CMK (cell line): ENCODE measurements around the gene SF3A2.
"Not testable (repeated sequence)": the region's sequence is repeated elsewhere in the genome, so short reads cannot be mapped to it uniquely, and the experiment has no call there.

Experiments used
- DNase-seq: peaks from one replicate; pipeline ENCODE4 v3.0.0-alpha.2; 2010; ENCODE audit warnings: low read depth

The SF3A2 gene, protein sequence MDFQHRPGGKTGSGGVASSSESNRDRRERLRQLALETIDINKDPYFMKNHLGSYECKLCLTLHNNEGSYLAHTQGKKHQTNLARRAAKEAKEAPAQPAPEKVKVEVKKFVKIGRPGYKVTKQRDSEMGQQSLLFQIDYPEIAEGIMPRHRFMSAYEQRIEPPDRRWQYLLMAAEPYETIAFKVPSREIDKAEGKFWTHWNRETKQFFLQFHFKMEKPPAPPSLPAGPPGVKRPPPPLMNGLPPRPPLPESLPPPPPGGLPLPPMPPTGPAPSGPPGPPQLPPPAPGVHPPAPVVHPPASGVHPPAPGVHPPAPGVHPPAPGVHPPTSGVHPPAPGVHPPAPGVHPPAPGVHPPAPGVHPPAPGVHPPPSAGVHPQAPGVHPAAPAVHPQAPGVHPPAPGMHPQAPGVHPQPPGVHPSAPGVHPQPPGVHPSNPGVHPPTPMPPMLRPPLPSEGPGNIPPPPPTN

DNA sequence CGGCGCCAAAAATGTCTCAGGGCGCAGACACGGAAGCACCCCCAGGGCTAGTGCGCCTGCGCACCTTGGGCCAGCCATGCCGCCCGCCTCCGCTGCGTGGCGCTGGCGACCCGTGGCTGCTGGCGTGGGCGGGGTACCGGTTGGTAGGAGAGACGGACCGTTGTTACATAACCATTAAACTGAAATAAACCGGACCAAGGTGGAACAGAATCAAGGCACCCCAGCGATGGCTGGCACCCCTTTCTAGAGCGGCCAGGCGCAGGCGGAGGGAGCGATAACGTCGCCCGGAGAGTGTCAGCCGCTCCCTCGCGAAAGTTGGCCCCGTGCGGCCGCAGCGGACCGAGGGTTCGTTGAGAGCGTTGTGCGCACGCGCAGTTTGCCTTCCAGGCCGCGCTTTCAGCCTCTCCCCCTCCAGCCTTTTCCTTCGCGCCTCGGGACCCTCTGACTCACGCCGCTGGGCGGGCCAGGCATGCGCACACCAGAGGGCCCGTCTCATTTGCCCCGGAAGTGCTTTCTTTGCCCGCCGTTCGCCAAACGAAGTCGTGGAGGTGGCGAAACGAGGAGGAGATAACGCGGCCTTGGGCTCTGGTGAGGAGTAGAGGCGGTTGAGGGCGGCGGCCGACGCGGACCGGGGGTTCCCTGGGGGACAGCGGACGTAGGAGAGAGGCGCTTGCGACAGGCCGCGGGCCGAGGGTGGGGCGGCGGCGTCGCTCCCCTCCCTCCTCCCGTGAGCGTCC is at the start of gene SF3A2, which contains the start of gene PLEKHJ1:
SF3A2 (plus strand) TSS at position 511 of the 737 bp plus-strand sequence. CDS start 6,595 bp downstream, outside the sequence.
PLEKHJ1 (minus strand) TSS at position 16 of the 737 bp plus-strand sequence. CDS start 81 bp downstream, outside the sequence.
- DNase-seq, result peak; percentile 94

DNA sequence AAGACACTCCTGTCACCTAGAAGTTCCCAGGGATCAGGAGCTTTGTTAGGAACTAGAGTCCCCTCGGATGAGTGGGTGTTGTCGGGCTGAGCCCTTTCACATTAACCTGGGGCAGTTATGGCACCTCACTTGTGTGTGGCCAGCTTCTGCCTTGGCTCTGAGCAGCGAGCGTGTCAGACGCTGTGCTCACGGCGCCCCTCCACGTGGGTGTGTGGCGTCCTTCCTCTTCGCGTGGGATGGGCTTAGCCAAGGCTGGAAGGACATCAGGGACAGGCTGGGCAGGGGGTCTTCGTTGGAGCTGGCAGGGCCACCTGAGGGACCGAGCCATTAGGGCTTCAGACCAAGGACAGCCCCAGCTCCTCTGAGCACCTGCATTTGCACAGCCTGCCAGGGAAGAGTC is 49.5 kb upstream of the SF3A2 start:
- no peak for DNase-seq

DNA sequence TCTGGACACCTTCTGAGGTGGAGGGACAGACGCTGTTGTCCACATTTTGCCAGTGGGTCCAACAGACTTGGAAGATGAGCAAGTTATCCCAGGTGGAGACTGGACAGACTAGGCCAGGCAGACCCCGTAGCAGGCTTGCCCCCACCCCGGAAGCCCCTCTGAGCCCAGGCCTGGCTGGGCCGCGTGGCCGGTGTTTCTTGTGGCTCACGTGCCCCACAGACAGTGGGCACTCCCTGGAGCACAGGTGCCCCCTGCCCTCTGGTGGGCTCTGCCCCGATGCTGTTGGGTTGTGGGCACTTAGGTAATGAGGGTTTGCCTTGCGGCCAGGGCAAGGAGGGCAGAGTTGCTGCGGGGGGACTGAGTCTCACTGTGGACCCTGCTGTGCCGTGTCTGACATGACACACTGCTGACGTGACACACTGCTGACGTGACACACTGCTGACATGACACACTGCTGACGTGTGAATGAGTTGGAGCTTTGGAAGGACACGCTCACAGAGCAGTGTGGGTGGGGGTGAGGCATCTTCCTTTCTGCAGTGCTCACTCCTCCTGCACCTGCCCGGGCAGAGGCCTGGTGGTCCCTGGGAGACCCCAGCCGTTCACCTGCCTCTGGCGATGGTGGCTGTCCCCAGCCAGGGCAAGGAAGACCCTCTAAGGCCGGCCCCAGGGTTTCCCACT is 47.8 kb upstream of the SF3A2 start:
- DNase-seq, result no peak

DNA sequence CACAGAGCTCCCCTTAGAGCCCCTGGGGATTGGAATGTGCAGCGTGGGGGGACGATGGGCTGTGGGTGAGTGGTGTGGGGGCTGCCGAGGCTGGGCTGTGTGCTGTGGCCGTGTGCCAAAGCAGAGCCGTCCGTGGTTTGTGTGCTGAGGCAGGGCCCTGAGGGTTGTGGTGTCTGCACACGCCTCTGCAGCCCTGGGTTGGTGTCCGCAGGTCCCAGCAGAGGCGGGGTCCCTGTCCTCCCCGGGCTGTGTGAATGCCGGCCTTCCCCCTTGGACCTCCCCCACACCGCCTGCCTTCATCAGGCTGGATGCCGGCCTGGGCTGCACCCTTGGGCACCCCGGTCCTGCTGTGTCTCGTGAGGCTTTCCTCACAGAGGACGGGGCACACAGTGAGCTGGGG is 46.7 kb upstream of the SF3A2 start:
- DNase-seq, result no peak

DNA sequence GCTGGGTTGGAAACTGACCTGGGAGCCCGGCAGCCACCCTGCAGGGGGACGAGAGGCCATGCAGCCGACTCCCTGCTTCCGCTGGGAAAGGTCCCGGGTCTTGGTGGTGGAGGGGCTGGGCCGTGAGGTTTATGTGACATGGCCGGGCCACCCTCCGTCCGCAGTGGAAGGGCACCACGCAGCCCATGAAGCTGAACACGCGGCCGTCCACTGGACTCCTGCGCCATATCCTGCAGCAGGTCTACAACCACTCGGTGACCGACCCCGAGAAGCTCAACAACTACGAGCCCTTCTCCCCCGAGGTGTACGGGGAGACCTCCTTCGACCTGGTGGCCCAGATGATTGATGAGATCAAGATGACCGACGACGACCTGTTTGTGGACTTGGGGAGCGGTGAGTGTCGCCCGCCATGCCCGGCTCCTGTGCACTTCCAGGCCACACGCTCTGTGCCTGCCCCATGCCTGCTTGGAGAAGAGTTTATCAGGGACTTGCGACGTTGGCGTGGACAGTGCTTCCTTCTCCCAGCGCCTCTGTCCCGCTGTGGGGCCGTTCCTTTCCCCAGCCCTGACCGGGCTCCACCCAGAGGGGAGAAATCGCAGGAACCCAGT is 45.7 kb upstream of the SF3A2 start:
- DNase-seq, result no peak

DNA sequence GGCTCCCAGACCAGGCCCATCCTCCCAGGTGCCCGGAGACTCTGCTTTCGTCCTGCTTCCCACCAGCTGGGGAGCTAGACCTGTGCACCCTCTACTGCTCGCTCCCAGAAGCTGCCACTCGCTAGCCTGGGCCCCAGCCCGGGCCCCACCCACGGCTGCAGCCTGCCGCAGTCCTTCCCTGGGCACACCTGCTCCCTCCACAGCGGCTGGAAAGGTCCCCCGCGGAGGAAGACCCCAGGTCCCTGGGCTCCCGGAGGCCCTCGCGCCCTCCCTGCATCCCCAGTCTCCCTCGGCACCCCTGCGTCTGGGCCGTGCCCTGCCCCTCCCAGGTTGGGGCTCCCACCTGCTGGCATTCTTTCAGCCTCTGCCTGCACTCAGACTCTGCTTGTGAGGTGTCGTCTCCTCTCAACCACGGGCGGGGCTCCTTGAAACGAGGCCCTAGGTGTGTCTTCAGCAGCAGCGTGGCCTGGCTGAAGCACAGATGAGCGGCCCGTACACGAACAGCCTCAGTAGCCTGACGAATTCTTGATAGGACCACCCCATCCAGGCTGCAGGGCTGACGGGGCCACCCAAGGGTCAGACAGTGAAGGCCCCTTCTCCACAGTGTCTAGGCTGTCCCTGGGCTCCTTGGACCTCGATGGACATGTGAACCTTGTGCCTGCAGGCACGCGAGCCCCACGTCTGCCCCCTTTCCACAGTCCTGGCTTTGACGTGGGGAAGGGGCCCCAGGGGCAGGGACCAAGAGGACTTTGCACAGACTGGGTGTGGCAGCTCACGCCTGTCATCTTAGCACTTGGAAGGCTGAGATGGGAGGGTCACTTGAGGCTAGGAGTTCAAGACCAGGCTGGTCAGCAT is 44.9 kb upstream of the SF3A2 start:
- DNase-seq, result no peak

DNA sequence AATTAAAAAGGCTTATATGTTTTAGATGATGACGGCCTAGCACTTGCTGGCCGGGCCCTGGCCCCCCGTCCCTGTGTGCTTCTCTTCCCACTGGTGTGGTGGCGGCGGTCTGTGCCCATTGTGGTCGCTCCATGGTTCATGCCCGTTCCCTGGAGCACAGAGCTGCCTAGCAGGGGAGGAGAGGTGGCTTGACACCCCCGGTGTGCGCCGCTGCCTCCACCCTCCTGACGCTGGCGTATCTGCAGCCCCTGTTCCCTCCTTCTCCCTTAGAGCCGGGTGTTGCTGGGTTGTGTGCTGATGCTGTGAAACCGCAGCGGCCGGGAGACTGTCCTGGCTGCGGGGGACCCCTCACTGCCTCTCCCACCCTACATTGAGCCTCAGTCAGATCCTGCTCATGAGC is 43.8 kb upstream of the SF3A2 start:
- no peak for DNase-seq

DNA sequence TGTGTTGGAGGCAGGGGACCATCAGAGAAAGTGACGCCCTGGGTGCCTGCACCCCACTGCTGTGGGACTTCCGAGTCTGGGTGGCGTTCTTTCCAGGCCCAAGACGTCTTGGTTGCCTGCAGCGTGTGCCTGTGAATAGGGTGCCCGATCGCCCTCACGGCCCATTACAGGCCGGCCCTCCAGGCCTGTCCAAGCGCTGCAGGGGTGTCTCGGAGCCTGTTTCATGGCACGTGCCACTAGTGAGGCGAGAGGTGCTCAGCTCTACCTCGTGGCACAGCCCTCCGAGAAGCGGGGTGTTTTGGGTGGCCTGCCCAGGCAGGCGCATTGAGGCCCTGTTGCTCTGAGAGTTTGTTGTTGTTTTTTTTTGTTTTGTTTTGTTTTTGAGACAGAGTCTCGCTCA is 42.8 kb upstream of the SF3A2 start:
- no peak for DNase-seq

DNA sequence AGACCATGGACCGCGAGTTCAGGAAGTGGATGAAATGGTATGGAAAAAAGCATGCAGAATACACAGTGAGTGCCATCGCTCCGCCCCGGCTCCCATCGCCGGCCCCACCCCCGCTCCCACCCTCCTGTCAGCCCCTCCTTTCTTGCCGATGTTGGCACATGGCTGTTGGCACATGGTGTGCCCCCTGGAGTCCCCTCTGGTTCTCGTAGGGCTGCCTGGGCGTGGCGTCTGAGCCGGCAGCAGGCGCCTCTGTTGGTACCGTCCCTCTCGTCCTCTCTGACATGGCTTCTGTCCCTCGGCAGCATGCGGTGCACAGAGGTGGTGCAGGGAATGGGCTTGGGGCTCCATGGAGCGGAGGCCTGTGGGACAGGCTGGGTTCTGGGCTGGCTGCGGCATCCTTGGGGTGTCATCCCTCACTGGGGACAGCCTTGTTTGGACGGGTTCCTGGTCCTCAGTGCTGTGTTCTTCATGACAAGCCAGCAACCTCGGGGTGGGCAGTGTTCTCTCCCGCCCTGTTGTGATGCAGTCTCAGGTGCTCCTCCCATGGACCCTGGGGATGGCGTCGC is 42.0 kb upstream of the SF3A2 start:
- DNase-seq, result no peak

DNA sequence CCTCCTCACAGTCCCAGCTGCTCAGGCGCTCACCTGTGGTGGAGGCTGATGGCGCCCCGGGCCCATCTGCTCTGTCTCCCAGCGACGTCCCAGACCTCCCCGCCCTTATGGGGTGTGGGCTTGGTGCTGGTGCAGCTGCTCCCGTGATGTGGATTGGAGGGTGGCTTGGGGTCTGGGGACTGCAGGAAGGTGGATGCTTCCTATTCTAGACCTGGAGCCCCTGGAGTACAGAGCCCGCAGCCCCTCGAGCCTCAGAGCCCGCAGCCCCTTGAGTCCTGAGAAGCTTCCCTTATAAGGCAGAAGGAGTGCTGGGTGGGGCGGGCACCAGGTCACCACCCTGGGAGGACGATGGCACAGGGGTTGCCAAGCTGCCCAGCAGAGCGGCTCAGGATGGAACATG is 41.3 kb upstream of the SF3A2 start:
- DNase-seq, result no peak

DNA sequence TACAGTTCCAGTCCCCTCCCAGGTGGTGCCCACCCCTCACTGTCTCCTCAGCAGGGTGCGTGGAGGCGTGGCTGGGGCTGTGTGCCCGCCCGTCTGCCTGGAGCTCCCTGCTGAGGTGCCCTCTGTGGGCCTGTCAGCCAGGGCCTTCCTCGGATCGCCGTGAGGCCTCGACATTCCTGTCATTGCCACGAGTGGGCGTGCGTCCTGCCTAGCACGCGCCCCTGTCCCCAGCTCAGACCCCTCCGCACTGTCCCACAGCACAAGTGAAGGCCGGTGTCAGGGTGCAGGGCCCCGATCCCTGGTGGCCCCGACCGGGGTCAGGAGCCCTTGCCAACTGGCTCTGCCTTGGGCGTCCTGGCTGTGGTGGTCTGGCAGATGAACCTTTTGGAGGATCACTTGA is 40.7 kb upstream of the SF3A2 start:
- DNase-seq, result no peak

DNA sequence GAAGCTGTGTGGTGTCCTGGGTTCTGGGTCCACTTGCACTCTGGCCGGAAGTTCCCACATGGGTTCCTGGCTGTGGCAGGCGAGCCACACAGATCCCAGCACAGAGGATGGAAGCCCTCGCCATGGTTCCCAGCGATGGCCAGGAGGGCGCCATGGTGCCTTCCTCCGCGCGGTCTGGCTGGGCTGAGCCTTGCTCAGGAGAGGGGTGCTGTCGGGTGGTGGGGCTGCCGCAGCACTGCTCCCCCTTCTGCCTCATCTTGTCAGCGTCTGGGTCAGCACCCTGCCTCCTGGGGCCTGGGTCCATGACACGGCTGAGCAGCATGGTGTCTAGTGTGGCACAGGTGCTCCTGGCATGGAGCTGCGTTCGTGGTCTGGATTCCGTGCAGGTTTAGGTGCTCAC is 39.4 kb upstream of the SF3A2 start:
- no peak for DNase-seq

DNA sequence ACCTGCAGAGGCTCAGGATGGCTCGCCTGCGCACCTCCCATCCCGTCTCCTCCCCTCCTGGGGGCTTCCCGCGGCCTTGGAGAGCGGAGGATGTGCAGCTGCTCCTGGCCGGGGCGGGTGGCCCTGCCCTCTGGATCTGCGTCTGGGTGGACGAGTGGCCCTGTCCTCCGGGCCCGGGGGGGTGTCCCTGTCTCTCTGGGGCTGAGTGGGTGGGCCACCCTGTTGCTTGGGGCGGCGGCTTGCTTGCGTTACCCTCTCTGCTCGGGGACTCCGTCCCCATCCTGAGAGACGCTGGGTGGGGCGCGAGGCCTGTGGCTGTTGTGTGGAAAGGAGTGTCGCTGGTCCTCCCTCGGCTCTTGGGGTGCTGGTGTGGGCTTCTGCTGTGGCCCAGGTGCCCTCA is 38.3 kb upstream of the SF3A2 start:
- no peak for DNase-seq

DNA sequence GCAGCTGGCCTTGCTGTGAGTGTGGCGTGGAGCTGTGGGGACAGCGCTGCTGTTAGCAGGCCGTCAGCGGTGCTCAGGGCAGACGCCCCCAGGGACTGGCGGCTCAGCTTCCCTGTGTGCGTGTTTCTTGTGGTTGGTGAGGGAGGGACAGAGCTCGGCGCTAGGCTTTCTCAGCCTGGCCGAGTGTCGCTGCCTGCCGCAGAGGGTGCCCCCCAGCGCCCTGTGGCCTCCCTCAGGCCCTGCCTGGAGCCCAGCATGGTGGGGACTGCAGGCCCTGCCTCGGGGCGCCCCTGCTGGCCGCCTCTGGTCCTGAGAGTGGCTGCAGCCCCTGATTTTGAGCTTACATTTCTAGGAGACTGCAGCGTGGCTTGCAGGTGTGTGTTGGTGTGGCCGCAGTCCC is 37.4 kb upstream of the SF3A2 start:
- DNase-seq, result no peak

DNA sequence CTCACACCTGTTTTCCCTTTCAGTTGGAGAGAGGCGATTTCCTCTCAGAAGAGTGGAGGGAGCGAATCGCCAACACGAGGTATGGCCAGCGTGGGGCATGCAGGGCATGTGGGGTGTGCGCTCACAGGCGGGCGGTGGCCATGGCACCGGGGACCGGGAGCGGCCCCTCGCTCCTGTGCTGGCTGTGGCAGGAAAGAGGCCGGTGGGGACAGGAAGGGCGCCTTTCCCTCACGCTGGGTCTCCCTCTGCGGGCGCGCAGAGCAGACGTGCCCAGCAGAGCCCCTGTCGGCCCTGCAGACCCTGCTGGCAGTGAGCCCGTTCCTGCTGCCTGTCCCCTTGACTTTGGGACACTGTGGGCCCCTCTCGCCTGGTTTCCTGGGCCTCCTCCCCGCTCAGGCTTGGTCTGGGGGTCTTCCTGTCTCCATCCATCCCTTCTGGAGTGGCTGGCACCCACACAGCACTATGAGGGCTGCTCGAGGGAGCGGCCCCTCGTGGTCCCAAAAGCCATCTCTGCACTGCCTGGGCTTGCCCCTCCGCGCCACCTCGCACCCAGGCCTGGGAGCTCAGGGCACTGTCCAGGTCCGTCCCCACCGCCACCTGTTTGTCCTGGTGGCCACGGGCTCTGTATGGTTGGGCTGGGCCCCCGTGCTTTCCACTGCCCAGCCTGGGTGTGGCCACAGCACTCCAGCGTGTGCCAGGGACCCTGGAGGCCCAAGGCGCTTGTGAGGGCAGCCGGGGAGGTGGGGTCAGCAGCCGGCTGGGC is 36.6 kb upstream of the SF3A2 start:
- DNase-seq, result no peak

DNA sequence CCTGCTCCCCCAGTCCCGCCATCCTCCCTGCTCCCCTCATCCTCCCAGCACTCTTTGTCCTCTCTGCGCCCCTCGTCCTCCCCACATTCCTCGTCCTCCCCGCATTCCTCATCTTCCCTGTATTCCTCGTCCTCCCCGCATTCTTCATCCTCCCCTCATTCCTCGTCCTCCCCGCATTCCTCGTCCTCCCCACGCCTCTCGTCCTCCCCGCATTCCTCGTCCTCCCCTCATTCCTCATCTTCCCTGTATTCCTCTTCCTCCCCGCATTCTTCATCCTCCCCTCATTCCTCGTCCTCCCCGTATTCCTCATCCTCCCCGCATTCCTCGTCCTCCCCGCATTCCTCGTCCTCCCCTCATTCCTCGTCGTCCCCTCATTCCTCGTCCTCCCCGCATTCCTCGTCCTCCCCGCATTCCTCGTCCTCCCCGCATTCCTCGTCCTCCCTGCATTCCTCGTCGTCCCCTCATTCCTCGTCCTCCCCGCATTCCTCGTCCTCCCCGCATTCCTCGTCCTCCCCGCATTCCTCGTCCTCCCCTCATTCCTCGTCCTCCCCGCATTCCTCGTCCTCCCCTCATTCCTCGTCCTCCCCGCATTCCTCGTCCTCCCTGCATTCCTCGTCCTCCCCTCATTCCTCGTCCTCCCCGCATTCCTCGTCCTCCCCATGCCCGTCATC is 35.9 kb upstream of the SF3A2 start:
- not testable (repeated sequence) for DNase-seq

DNA sequence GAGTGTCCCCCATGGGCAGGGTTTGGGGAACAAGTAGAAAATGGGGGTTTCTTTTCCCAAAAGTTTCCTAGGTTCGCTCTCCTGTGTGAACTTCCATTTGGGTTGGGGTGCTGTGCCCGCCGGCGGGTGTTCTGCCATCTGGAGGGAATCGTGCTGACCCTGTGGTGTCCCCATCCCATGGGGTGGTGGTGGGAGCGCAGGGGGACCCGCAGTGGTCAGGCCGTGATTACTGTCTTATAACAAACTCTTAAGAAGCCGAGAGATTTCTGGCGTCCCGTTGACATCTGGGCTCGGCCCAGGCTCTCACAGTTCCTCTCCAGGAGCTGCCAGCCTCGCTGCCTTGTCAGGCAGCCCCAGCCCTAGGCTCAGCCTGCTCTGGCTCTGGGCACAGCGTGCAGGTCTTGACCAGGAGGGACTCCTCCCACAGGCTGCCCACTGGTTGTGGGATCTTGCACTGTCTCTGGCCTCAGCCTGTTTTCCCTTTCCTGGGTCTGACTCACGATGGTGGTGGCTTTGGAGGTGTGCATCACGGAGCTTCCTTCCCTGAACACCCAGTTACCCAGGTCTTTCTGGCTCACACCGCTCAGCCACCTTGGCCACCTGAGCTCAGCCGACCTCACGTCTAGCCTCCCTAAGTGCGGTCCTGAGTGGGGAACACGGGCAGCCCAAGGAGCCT is 35.0 kb upstream of the SF3A2 start:
- no peak for DNase-seq

DNA sequence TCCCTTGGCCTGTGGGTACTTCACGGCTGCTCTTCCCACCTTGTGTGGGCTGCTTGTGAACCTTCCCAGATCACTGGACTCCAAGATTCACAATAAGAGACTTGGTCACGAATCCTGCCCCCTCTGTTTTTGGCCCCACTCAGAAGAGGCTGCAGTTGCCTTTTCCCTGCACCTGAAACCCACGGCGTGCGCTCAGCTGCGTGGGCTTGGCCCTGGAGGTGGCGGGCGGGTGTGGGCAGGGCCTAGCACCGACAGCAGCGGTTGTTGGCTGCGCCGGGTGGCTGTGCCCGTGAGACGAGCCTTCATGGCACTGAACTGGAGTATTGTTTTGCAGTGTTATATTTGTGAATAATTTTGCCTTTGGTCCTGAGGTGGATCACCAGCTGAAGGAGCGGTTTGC is 34.3 kb upstream of the SF3A2 start:
- DNase-seq, result no peak

DNA sequence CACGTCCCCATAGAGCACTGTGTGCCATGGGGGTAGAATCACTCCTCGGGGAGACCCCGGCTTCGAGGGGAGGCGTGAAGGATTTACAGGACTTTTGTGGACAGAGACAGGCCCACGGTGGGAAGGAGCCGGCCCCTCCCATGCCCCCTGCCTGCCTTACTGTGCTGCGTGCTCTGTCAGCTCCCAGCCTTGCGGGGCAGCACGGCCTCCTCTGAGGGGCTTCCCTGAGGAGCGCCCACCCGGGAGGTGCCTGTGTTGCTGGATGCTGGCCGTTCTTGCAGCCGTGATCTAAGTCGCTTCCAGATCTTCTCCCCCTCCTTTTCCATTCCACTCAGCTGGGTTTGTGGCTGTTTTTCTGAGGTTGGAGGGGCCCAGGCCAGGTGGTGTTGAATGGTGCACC is 29.6 kb upstream of the SF3A2 start:
- no peak for DNase-seq
